HG03159 (cell line): ENCODE data around the gene IFNA2.
"Not testable (repeated sequence)": the region's sequence is repeated elsewhere in the genome, so short reads cannot be mapped to it uniquely, and the experiment has no call there.

Source experiments
- ATAC-seq: cut with Tn5 transposase; IDR thresholded peaks from one replicate; pipeline ENCODE4 v1.9.1; 2021; ENCODE audit warnings: mild to moderate bottlenecking, moderate library complexity; ENCODE audit not compliant: unreplicated experiment

Gene IFNA2

DNA sequence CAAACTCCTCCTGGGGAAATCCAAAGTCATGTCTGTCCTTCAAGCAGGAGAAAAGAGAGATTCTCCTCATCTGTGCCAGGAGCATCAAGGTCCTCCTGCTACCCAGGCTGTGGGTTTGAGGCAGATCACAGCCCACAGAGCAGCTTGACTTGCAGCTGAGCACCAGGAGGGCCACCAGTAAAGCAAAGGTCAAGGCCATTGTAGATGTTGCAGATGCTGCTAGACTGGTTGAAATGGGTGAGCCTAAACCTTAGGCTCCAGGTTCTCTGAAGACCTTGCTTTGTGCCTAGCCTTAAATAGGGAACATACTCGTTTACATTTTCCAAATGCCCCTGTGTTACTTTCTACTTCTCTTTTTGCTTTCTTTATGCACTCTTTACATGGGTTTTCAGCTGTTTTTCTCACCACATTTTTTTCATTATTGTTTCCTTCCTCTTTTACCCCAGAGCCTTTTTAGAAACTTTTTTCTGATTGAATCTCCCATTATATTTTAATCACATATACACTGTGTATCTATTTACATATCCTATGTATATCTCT lies at the start of gene IFNA2:
Gene IFNA2 (minus strand): TSS at position 268 of the 540 bp plus-strand sequence. CDS start 69 bp downstream, at position 199.
- ATAC-seq, result no peak

DNA sequence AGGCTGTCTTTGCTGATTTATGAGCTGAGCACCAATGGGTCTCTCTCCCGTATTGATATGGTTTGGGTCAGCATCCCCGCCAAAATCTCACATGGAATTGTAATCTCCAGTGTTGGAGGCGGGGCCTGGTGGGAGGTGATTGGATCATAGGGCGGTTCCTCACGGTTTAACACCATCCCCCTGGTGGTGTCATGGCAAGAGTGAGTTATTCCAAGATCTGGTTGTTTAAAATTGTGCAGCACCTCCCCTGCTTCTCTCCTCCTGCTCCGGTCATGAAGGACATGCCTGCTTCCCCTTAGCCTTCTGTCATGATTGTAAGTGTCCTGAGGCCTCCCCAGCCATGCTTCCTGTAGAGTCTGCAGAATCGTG lies 49.8 kb upstream of the IFNA2 start:
- ATAC-seq, result not testable (repeated sequence)

DNA sequence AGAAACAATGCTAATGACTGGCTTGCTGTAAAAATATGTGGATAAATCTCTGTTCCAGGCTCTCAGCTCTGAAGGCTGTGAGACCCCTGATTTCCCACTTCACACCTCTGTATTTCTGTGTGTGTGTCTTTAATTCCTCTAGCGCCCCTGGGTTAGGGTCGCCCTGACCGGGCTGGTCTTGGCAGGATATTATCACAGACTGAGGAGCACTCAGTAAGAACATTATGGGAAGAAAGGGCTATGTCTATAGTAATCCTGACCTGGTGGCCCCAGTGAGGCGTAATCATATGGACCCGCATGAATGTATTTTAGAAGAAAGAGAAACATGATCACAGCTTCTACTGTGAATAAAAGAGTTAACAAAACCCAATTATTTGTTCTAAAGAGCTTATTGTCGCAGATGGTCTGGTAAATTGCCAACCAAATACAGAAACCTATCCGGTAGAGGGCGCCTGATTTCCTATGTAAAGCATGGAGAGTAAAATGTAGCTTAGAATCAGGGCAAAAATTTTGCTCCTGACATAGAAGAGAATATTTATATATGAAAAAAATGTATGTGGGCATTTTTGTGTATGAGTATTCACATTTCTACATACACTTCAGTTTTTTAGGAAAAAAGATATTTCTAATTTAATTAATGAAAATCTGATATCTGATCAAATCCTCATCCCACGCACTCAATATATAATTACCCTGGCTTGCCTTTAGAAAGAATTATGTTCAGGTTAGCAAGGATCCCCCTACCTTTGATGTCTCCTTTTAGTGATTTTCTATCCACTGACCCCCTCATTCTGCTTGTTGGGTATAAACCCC lies 49.2 kb upstream of the IFNA2 start:
- ATAC-seq, result no peak

DNA sequence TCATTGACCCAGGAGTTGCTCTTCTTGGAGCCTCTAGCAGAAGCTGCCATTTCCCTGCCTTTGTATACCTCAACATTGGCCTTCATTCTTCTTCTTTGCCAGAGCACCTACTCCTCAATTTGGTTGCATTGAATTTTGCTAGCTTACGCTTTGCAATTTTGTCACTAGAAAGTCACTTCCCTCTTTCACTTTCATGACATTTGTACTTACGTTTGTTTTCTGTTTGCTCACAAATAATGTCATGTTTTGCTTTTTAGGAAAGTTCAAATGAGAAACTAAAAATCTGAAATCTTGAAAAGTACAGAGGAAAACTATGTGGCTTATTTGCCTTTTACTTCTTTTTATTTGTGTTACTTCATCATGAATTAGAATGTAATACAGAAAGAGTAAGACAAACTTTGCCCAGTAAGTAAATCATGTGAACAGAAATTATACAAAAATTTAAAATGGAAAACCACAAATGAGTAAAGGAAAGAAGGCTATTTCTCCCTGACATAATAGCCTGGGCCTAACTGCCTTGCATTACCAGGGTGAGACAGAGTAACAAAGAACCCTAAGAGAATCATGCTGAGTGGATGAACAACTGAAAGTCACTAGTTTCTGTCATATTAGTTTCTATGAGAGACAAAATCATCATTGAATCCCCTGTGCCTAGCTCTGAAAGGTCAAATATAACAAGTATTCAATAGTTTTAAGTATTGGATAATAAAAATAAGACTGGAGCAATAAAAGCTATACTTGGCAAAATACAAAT lies 47.7 kb upstream of the IFNA2 start:
- ATAC-seq, result peak; percentile 70

DNA sequence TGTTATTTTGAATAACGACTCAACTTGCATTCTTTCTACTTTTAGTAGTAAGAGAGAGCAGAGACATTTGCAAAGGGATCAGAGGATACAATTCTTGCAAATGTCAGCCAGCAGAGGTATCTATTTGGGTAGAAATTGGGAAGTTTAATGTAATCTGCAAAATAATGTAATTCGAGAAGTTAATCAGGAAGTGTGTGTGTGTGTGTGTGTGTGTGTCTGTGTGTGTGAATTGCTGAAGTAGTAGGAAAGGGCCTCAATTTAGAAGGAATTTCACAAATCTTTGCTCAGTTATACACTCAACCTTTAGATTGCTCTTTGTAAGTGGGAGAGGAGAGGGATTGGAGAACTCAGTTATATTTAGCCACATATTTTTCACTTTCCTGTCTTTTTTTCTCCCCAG lies 44.0 kb upstream of the IFNA2 start:
- ATAC-seq, result no peak

DNA sequence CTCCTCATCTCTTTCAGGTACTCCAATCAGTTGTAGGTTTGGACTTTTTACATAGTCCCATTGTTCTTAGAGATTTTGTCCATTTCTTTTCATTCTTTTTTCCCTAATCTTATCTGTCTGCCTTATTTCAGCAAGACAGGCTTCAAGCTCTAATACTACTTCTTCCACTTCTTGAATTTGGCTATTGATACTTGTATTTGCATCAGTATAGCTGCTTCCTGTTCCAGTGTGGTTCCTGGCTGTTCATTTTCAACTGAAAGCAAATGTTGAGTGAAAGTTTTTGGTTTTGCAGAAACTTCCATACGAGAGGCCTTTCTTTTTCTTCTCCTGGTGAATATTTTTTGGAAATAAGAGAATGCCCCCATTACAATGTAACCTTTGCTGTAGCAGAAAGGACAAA lies 43.0 kb upstream of the IFNA2 start:
- ATAC-seq, result no peak

DNA sequence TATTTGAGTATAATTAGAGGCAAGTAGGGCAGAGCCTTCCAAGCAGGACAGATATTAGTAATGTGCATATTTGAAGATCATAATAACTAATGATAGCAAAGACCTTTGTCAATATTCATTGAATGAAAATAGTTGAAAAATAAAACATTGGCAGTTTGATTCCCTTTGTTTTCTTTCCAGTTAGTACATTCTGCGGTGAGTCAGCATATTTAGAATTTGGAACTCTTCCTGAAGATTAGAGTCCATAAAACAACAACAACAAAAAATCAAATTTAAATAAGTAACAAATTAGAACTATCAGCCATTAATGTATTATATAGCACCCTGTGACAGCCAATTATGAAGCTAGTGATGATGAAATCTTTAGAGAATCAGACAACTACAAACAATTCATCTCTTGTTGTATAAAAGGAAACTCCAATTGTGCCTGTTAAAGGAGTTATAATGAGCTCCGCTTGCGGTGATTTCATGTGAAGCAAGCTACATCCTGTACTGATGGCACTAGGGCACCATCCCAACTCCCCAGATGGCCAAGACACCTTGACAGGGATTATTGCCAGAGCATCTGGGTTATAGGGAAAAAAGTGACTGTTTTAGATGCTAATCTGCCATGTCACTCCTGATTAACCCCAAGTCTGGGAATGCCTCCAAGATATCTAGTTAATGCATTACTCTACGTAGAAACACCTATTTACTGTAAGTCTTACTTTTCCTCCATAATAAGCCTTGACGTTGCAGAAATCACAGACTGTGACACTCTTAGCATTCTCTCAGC lies 30.5 kb upstream of the IFNA2 start:
- no peak for ATAC-seq

DNA sequence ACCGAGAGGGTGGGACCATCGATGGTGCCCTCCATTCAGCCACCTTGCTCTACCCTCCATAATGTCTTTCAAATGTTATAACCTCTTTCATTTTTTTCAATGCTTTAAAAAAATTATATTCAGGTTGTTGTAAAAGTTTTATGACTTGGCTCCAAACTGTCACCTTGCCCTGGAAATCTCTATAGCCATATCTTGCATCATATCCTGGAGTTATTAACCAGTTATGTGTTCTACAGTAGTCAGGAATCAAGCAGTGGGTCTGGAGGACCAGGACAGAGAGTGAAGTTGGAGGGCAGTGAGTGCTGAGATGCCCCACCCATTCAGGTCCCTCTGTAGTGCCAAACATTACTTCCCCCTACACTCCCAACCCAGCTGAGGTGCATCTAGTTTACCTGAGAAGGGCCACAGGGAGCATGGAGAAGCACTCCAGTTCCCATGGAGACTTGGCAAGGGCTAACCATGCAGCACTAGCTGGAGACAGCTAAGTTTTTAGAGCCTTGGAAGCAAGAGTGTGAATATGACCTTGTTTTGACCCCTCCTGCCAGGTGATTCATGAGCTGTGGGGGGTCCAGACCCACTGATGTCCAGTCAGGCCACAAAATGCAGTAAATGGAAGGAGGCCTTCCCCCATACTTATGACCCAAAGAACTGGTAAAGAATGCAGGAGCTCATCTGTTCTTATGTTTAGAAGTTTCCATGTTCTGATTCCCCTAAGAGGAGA lies 29.2 kb upstream of the IFNA2 start:
- no peak for ATAC-seq

DNA sequence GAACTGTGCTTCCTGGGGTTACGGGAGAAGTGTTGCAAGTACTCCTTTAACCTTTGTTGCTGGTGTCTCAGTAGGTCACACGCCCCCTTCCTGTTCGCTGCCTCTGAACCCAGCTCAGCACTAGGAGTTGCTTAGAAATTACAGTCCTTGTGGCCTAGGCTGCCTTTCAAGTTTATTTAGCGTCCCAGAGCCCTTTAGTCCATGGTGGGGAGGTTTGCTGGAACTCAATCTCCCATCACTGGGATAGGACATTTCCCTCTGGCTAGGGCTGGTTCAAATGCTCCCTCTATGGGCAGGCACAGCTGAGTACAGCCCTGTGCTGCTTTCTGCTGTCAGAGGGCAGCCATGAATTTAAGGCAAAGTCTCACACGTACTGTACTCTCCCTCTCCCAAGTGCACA lies 28.4 kb upstream of the IFNA2 start:
- no peak for ATAC-seq

DNA sequence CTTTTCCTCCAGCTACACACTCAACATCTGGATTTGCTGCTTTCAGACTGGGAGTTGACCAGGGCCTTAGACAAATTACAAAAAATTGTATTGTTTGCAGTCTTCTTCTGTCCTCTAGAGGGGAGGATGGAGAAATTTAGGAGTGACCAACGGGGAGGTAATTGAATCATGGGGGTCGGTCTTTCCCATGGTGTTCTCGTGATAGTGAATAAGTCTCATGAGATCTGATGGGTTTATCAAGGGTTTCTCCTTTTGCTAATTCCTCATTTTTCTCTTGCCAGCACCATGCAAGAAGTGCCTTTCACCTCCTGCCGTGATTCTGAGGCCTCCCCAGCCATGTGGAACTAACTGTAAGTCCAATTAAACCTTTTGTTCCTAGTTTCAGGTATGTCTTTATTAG lies 28.0 kb upstream of the IFNA2 start:
- ATAC-seq, result no peak

DNA sequence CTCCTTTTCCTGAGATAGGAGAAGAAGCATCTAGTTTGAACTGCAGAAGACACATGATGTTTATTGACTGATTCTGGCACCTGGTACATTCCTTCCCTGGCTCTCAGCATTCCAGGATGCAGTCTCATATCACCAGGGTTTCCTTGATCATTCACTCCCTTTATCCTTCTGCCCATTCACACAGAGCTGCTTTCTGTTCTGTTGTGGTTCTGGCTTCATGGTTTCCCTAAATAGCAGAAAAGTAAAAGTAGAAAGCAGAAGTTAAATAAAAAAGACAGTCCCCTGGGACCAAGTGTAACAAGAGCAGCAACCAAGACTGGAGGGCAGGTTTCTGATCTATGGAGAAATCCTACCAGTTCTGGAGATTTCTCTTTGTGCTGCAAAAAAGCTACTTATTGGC lies 26.9 kb upstream of the IFNA2 start:
- ATAC-seq, result peak; percentile 67

DNA sequence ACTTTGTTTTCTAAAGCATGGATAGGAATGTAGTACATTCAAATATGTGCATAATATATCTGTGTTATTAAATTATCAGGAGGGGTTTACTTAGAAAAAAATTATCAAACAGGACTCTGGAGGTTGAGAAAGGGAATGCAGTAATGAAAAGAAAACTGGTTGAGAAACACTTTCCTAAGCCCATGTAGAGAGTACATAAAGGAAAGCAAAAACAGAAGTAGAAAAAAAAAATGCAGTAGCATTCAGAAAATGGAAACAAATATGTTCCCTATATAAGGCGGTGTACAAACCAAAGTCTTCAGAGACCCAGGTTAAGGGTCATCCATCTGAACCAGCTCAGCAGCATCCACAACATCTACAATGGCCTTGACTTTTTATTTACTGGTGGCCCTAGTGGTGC lies 23.6 kb upstream of the IFNA2 start, which contains the start of gene IFNA8:
Gene IFNA8 (plus strand): TSS at position 301 of the 400 bp plus-strand sequence. CDS start 60 bp downstream, at position 361.
- no peak for ATAC-seq

DNA sequence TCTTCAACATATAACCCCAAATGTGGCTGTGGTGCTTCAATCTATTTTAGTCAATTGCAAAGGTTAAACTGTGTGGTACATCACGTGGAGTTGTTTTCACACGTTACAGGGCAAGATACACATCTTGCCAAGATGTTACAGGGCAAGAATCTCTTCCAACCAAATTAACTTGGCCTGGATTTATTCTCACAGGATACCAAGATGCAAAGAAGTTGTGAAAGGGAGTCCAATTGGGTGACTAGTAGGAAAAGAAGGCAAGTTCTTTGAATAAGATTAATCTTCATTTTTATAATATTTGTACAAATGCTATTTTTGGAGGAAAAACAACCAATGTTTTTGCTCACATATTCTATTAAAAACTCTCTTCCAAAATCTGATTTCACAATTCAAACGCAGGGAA lies 18.9 kb upstream of the IFNA2 start:
- no peak for ATAC-seq

DNA sequence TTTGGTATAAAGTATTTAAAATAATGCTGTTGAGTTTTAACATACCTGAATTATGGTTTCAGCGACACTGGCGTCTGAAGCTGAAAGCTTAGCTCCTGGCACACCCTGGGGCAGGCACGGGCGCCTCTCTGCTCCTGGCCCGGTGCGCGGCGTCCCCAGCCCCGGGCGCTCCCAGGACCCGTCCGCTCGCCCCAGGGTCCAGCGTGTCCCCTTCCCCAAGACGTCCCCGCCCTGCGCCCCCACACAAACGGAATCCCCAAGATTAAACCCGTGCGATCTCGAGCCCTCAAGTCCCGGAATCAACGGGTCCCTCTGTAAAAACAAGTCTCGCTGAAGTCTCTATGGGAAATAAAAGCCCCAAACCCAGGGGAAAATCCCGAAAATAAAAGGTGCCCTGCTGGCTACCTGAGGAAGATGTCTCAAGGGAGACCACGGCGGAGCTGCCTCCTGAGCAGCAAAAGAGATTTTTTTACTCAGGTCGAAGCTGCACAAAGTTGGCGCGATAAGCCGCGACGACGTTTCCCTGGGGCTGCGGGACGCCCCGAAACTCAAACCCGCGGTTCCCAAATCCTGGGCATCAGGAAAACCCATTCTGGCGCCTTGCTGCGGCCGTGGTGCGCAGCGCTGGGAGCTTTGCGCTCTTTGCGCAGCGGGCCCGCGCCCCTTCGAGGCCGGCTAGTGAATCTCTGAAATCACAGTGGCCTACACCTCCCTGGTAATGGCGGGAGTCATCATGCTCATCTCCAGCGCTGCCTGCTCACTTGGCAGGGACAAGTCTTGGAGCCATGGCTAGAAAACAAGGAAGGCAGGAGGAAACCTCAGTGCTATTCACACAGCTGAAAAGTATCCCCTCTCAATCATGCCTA lies 17.4 kb upstream of the IFNA2 start:
- ATAC-seq, result peak; percentile 45

DNA sequence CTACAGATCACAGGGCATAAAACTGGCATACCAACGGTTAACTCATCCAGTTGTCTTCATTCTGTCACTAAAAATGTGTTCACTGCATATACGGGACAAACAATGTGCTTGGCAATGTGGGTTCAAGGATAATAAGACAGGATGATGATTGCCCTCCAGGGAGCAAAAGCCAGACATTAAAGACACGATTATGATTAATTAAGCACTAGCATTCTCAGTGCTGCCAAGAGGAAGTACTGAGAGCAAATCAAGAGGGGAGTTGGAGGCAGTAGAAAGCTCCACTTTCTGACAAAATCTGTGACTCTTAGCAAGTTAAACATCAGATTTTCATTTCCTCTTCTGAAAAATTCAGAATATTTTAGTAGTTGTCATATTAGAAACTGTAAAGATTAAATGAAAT lies 14.8 kb upstream of the IFNA2 start:
- no peak for ATAC-seq

DNA sequence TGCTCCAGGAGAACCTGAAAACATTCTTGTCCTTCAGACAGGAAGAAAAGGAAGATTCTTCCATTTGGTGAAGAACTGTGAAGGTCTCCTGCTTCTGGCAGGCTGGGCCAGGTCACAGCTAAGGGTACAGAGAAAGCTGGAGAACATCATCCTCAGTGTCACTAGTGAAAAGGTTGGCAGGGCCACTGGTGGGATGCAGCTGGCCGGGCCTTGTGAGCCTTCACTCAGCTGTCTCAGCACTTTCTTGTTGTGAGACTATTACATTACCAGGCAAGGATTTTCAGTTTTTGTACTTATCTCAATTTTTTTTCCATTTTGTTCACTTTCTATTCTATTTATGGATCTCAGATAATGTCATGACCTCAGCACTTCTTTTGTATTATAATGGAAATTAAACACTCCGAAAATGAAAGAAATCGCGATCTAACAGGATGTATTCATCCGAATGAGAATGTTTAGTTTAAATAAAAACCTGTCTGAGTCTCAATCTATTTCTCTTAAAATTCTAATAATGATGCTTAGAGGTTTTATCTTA lies 13.8 kb upstream of the IFNA2 start:
- ATAC-seq, result no peak

DNA sequence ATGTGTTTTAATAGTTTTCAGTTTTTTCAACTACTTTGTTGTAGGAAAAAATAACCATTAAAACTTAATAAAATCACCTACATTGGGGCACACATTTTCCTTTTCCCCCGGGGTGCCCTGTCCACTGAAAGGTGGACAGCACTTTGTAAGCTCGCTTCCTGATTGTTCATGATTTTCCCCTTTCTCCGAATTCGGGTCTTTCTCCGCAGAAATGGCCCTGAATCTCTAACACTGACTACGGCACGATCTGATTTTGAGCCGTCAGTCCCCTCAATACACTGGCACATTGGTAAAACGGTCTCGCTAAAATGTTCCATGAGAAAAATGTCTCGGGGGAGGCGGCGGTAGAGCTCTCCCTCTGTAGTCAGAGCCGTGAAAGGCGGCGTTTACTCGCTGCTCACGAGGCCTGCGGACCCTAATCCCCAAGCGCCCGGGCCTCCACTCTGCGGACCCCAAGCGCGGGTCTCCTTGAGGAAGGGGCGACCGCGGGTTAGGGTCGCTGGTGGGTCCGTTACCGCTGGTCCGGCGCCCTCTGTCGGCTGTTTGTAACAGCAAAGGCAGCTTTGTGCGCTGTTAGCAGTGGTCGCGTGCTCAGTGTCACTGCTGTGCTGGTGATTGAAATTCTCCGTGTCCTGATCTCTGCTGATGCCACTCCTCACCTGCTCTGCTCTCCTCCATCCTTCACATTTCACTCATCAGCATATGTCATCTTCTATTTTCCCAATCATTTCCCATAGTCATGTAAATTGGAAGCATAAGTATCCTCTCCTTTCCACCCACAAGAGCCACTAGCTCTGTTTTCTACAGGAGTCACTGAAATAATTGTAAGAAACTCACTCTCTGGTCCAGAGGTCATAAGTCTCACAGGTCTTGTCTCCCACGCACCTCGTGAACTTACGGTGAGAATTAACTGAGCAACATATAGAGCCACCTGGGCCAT lies 10.8 kb upstream of the IFNA2 start:
- peak; percentile 72 for ATAC-seq

DNA sequence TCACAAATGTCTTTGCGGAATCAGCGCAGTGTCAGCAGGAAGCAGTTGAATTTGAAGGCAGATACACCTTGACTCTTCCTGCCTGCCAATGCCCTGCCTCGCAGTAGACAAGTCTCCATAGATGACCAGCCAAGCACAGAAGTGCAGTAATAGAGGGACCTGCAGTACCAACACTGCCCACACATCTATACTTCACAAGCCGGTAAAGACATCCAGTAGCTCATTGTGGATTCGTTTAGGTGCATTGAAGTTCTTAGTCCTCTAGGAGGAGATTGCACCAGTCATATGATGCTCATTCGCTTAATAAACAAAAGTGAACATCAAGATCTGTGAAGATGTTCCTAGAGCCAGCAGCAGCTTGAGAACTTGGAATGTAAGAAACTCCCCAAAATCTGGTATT lies 7.1 kb upstream of the IFNA2 start:
- ATAC-seq, result peak; percentile 94
